Activated naive CD4-positive, alpha-beta T cell treated with anti-CD3 and anti-CD28 coated beads, Interleukin-2, amount 10 ng/mL, durations not matched to agents 7 days and 5 days (primary cell): Measurements from ENCODE around the gene PRAC2.
"Not testable (repeated sequence)": the region's sequence is repeated elsewhere in the genome, so short reads cannot be mapped to it uniquely, and the experiment has no call there.

Source experiments
- CTCF ChIA-PET: fragments of 350-600 bp; sonication (Branson Sonifier 250); formaldehyde crosslinking; loops from one replicate; lab custom pipeline; 2021; ENCODE audit warnings: antibody characterized with exemption; lab: Charles Lee
- DNase-seq: peaks from one replicate; pipeline ENCODE4 v3.0.0-alpha.2; 2020
- H3K27ac Mint-ChIP-seq: one replicate; pipeline ENCODE4 v1.8.0; 2021; ENCODE audit warnings: mild to moderate bottlenecking, moderate library complexity, mixed read lengths
- H3K27me3 Mint-ChIP-seq: one replicate; pipeline ENCODE4 v1.8.0; 2021; ENCODE audit warnings: mild to moderate bottlenecking, mixed read lengths
- H3K36me3 Mint-ChIP-seq: one replicate; pipeline ENCODE4 v1.8.0; 2021; ENCODE audit warnings: mixed read lengths
- H3K4me1 Mint-ChIP-seq: one replicate; pipeline ENCODE4 v1.8.0; 2021; ENCODE audit warnings: mixed read lengths
- H3K4me3 Mint-ChIP-seq: one replicate; pipeline ENCODE4 v1.8.0; 2021; ENCODE audit warnings: mild to moderate bottlenecking, moderate library complexity, mixed read lengths
- H3K9me3 Mint-ChIP-seq: one replicate; pipeline ENCODE4 v1.8.0; 2021; ENCODE audit warnings: mixed read lengths

The PRAC2 gene

GRCh38 chr17:48716549-48716948 is 6.4 kb upstream of the PRAC2 start:
- not testable (repeated sequence) for H3K4me3 Mint-ChIP-seq, H3K36me3 Mint-ChIP-seq, DNase-seq, H3K9me3 Mint-ChIP-seq, H3K27ac Mint-ChIP-seq
- H3K27me3 Mint-ChIP-seq: peaks cover 92% of the 10 kb centered on the region
- CTCF ChIA-PET: interaction anchor here (0.7 to 2.0 kb wide), 5 partner anchors 8 to 163 kb away, joined by 3 to 6 read pairs (median 5); no protein-coding TSS in a partner anchor
- H3K4me1 Mint-ChIP-seq: peaks cover 21% of the 10 kb centered on the region

DNA sequence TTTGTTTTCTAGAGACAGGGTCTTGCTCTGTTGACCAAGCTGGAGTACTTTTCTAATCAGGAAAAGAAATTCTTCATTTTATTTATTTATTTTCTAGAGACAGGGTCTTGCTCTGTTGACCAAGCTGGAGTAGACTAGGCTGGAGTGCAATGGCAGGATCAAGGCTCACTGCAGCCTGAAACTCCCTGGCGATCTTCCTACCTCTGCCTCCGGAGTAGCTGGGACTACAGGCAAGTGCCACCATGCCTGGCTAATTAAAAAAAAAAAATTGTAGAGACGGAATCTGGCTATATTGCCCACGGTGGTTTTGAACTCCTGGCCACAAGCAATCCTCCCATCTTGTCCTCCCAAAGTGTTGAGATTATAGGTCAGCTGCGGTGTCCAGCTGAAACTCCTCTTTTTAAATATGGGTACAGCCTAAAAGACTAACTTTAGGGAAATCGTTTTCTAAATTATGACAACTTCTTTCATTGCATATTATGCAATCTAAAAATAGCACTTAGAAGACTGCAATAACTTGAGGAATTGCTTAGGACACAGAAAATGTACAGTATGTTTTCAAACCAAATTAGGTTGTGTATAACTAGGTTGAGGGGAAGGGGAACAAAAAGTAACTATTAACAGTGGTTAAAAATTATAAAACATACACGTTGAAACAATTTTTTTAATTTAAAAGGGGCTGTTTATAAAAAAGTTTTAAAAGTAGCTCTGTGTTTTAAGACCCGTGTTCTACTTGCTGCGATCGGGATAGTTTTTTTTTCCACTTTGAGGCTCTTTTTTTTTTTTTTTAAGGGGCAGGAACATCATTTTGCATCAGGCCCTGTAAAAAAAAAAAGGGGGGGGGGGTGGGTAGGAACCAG is 5.4 kb upstream of the PRAC2 start:
- H3K4me1 Mint-ChIP-seq: peaks cover 23% of the 10 kb centered on the region
- CTCF ChIA-PET: interaction anchor here (0.6 to 2.0 kb wide), 5 partner anchors 15 to 212 kb away, joined by 4 to 6 read pairs (median 5); no protein-coding TSS in a partner anchor
- peaks cover 94% of the 10 kb centered on the region for H3K27me3 Mint-ChIP-seq
- no peak overlapping the region for H3K4me3 Mint-ChIP-seq
- peaks cover 7% of the 10 kb centered on the region for H3K36me3 Mint-ChIP-seq
- H3K27ac Mint-ChIP-seq: peak overlapping the region; percentile 55
- H3K9me3 Mint-ChIP-seq: no peaks in the 10 kb centered on the region
- no peak for DNase-seq

DNA sequence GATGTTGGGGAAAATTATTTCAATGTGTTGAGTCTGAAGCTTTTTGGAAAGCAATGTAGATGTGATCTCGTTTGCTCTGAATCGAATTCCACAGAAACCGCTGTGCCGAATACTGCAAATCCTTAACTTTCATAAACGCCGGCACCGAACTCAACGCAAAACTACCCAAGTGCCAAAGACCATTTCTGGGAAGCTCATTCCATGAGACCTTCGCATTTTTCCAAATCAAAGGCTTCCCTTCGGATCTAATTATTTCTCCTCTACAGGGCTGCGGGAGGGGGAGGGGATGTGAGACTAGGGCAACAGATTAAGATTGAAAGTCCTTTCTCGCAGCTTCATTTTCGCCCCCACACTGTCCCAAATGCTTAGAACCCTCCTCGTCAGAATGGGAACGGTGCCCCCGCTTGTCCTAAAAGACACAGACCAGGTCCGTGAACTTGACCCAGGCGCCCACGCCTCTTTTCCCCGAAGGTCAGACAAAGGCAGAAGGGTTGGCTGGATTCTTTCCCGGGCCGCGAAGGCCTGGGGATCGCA is 4.7 kb upstream of the PRAC2 start:
- Mint-ChIP-seq H3K27me3 (peaks cover 94% of the 10 kb centered on the region), H3K4me1 (peaks cover 30% of the 10 kb centered on the region), H3K4me3 (peak overlapping the region; percentile 23), H3K27ac (peak overlapping the region; percentile 52), H3K9me3 (no peaks in the 10 kb centered on the region), H3K36me3 (peaks cover 7% of the 10 kb centered on the region)
- DNase-seq: no peak
- CTCF ChIA-PET: interaction anchor here (2.0 kb wide), 1 partner anchor 14 kb away, joined by 4 read pairs; no protein-coding TSS in a partner anchor

DNA sequence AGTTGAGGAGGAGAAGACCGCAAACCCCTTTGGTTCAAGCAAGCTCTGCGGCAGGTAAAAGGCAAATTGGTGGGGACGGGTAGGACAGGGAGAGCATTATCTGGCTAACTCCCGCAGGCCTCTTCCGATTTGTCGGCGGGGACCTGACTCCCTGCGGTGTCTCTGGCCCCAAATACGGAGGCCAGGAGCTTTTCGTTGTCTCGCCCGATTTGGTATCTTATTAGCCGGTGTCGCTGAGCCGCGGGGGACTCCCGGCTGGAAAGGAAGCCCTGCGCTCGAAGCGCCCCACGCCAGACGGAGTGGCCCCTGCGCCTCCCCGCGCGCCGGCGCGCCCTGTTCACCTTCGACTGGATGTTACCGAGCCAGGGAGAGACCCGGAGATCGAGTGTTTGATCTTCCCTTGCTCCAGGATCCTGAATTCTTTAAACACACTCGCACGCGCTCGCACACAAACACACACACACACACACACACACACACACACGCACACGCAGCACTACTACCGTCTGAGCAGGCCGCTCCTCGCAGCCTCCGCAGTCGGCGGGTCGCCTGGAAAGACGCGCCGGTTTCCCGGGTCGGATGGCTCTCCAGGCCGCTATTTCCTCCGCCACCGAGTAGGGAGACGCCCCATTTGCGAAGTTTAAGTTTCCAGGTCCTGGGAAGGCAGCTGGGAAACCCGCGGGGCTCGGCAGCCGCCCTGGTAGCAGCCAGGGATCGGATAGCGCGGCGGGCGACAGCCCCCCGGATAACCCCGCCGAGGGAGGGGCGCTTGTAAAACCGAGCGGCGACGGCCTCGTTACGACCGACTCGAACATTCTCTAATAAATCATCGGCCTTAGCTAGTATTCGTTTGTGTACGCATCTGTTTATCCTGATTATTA is 4.0 kb upstream of the PRAC2 start:
- Mint-ChIP-seq H3K4me3 (peak overlapping the region; percentile 23), H3K9me3 (no peaks in the 10 kb centered on the region), H3K27me3 (peaks cover 94% of the 10 kb centered on the region), H3K27ac (peak overlapping the region; percentile 70), H3K36me3 (peaks cover 7% of the 10 kb centered on the region), H3K4me1 (peaks cover 36% of the 10 kb centered on the region)
- CTCF ChIA-PET: interaction anchor here (0.9 kb wide), 1 partner anchor 29 kb away, joined by 3 read pairs; no protein-coding TSS in a partner anchor
- peak; percentile 27 for DNase-seq

DNA sequence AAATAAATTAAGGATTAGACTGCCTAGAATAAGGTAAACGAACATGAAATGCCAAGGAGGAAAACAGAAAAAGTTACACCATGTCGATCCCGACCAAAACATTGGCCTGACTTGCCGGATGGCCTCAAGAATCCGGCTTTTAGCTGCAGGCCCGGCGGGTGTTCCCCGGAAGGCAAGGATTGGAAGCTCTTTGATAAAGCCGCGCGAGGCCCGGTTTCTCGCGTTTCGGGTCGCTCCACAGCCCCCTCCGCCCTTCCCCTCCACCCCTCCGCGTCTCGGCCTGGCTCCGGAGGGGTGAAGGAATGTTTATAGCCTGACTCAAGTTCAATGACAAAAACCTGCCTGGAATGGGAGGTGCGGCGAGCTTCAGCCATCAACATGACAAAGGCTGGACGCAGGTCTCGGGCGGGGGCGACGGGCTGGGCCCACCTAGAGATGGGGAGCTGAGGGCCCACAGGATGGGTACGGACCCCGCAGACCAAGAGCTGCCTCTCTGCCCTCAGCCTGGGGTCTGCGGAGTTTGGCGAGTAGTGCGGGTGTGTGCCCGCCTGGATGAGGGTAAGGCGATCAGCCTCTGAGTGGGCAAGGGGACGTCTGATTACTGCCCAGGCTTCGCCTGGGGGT is 3.2 kb upstream of the PRAC2 start:
- peaks cover 95% of the 10 kb centered on the region for H3K27me3 Mint-ChIP-seq
- CTCF ChIA-PET: interaction anchor here (0.9 kb wide), 1 partner anchor 28 kb away, joined by 3 read pairs; no protein-coding TSS in a partner anchor
- DNase-seq: no peak
- H3K27ac Mint-ChIP-seq: peak overlapping the region; percentile 78
- H3K9me3 Mint-ChIP-seq: no peaks in the 10 kb centered on the region
- H3K4me3 Mint-ChIP-seq: no peak overlapping the region
- H3K4me1 Mint-ChIP-seq: peaks cover 43% of the 10 kb centered on the region
- H3K36me3 Mint-ChIP-seq: peaks cover 7% of the 10 kb centered on the region

DNA sequence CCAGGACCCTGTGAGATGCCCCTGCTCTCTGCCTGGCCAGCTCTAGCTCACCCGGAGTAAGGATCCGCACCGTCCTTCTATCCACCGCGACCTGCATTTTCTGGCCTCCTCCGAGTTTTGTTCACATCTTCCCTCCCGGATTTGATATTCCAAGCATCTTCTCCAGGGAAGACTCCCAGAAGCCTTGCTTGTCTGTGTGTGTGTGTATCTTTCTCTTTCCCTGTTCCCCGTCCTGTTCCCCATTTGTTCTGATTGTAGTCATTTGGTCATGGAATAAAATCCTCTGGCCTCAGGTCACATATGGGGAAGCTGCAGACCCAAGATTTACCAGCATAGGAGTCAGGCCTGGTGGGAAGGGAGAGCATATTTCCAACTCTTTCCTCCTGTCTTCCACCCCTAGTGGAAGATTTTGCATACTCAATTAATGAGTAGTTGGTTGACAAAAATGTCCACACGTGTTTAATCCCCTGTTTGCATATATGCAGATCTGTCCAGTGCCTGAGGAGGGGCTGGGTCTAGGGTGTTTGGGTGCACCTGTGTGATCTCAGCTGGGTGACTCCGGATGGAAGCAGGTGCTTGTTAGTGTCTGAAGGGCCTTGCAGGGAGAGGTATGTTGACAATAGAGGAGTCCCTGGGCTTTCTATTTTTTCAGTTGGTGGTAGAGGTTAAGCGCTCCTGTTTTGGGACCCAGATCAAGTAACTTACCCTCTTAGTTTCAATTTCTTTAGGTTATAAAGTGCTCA is 2.5 kb upstream of the PRAC2 start:
- Mint-ChIP-seq H3K4me1 (peaks cover 47% of the 10 kb centered on the region), H3K27me3 (peaks cover 96% of the 10 kb centered on the region), H3K9me3 (no peaks in the 10 kb centered on the region), H3K27ac (peak overlapping the region; percentile 78), H3K36me3 (peaks cover 7% of the 10 kb centered on the region), H3K4me3 (peak overlapping the region; percentile 24)
- CTCF ChIA-PET: interaction anchor here (1.1 to 2.0 kb wide), 3 partner anchors 14 to 69 kb away, joined by 3 to 5 read pairs (median 3); no protein-coding TSS in a partner anchor
- no peak for DNase-seq

DNA sequence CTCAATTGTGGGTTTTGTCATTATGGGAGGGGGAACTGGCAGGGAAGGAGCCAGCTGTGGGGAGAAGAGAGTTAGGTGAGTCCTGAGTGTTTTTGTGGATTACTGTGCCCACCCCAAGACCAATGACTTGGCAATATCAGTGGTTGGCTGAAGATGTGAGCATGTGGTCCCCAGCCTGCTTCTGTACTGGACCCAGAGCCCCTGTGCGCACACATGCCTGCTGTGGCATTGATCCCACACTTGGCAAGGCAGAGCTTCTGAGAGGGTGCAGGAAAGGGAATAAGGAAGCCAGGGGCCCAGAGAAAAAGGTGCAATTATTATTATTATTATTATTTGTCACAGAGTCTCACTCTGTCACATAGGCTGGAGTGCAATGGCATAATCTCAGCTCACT is 2.0 kb upstream of the PRAC2 start:
- H3K27ac Mint-ChIP-seq: no peak overlapping the region
- no peaks in the 10 kb centered on the region for H3K9me3 Mint-ChIP-seq
- CTCF ChIA-PET: interaction anchor here (1.1 to 2.0 kb wide), 3 partner anchors 14 to 68 kb away, joined by 3 to 5 read pairs (median 3); no protein-coding TSS in a partner anchor
- peaks cover 96% of the 10 kb centered on the region for H3K27me3 Mint-ChIP-seq
- peaks cover 7% of the 10 kb centered on the region for H3K36me3 Mint-ChIP-seq
- peaks cover 46% of the 10 kb centered on the region for H3K4me1 Mint-ChIP-seq
- DNase-seq: no peak
- H3K4me3 Mint-ChIP-seq: no peak overlapping the region

DNA sequence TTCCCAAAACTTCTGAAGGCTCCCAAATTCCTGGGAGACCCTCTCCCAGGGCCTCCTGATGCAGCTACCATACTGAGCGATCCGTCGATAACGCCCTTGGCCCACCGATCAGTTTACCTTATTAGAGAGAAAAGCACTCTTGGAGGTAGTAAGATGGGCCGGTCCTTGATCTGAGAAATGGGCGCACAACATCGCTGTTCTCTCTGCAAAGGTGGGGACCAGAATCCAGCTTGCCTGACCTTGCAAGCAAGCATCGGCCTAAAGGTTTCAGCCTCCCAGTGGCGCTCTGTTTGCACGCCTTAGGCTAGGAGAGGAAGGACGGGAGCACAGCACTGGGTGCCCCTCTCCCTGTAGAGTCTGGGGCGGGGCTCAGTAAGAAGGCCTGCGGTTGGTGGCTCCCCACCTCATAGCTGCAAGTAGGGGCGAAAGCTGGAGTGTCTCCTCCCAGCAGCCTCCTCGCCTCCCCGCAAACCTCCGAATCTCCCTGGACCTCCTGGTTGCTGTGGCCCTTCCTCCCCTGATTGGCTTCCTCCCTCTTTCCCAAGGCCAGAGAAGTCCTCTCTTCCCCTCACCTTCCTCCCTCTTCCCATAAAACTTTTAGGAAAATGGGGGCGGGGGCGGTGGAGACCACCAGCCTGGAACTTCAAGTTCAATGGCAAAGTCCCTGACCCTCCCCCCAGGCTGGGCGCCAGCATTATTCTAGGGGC is 631 bp upstream of the PRAC2 start, which contains the start of gene PRAC1:
PRAC1 (minus strand) TSS at position 318 of the 707 bp plus-strand sequence; CDS start at position 192, 126 bp downstream.
- Mint-ChIP-seq H3K9me3 (no peaks in the 10 kb centered on the region), H3K4me3 (peak within 1 kb of the TSS; percentile 21), H3K27ac (peak within 1 kb of the TSS; percentile 19), H3K27me3 (peaks cover 99% of the 10 kb centered on the region), H3K36me3 (peaks cover 7% of the 10 kb centered on the region), H3K4me1 (peaks cover 46% of the 10 kb centered on the region)
- DNase-seq: no peak
- CTCF ChIA-PET: interaction anchor here (1.9 to 4.5 kb wide), 6 partner anchors 10 to 157 kb away, joined by 4 to 28 read pairs (median 17); no protein-coding TSS in a partner anchor

GRCh38 chr17:48723423-48724250 is 652 bp downstream of the PRAC2 start:
- DNase-seq: peak; percentile 43
- H3K4me3 Mint-ChIP-seq: peak overlapping the region; percentile 22
- peaks cover 99% of the 10 kb centered on the region for H3K27me3 Mint-ChIP-seq
- H3K4me1 Mint-ChIP-seq: peaks cover 42% of the 10 kb centered on the region
- H3K27ac Mint-ChIP-seq: peak overlapping the region; percentile 13
- no peaks in the 10 kb centered on the region for H3K9me3 Mint-ChIP-seq
- peaks cover 2% of the 10 kb centered on the region for H3K36me3 Mint-ChIP-seq
- CTCF ChIA-PET: interaction anchor here (0.8 to 4.5 kb wide), 28 partner anchors 9 to 271 kb away, joined by 3 to 28 read pairs (median 6); no protein-coding TSS in a partner anchor

GRCh38 chr17:48724251-48725003 is 1.4 kb downstream of the PRAC2 start:
- CTCF ChIA-PET: interaction anchor here (0.7 to 4.5 kb wide), 29 partner anchors 8 to 270 kb away, joined by 3 to 28 read pairs (median 5); no protein-coding TSS in a partner anchor
- Mint-ChIP-seq H3K4me1 (peaks cover 42% of the 10 kb centered on the region), H3K36me3 (no peaks in the 10 kb centered on the region), H3K9me3 (no peaks in the 10 kb centered on the region), H3K4me3 (peak overlapping the region; percentile 22), H3K27me3 (peaks cover 99% of the 10 kb centered on the region), H3K27ac (peak overlapping the region; percentile 74)
- DNase-seq: peak; percentile 88

- Mint-ChIP-seq H3K9me3 (no peaks in the 10 kb centered on the region), H3K36me3 (no peaks in the 10 kb centered on the region), H3K27me3 (peaks cover 99% of the 10 kb centered on the region), H3K27ac (peak overlapping the region; percentile 61), H3K4me1 (peaks cover 41% of the 10 kb centered on the region), H3K4me3 (no peak overlapping the region)
- no peak for DNase-seq
- CTCF ChIA-PET: interaction anchor here (0.7 to 4.5 kb wide), 12 partner anchors 9 to 159 kb away, joined by 4 to 28 read pairs (median 10); no protein-coding TSS in a partner anchor
Measured at GRCh38 chr17:48725004-48725287, 2.0 kb downstream of the PRAC2 start.
